Non-pigmented ciliary epithelial cell (primary cell): ENCODE measurements around the gene ADGRL3.
A peak's percentile ranks its signal among the peaks of the same experiment; 100 is the strongest.

Experiments
- DNase-seq: peaks from one replicate; pipeline ENCODE4 v3.0.0-alpha.2; 2010; ENCODE audit warnings: low read depth

The ADGRL3 gene

DNA sequence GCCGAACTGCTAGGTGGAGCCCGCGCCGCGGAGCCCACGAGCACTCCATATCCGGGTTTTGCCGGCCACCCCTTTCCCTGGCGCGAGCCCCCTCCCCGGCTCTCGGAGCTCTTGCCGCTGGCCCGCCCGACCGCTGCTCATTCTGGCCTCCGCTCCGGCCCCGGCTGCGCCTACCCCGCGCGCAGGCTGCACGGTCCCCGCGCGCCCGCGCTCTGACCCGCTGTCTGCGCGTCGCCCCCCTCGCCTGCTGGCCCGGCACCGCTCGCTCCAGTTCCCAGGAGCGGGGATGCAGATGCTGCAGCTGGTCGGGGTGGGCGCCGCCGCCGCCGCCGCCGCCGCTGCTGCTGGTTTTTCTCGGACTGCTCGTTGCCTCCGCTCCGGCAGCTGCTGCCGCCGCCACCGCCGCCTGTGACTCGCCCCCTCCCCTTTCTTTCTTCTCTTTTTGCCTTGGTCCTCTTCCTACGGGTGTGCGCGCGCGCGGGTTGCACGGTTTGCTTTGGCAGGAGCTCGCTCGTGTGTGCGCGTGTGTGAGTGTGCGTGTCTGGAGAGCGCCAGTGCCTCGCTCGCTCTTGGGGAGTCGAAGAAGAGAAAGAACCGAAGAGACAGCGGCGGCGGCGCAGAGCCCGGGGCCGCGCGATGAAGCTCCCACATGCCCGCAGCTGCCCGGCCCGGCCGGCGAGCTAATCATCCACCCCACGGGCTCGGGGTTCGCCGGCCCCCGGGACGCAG, at the start of gene ADGRL3:
ADGRL3 (plus strand) TSS at position 140 of the 729 bp plus-strand sequence.
- no peak for DNase-seq

DNA sequence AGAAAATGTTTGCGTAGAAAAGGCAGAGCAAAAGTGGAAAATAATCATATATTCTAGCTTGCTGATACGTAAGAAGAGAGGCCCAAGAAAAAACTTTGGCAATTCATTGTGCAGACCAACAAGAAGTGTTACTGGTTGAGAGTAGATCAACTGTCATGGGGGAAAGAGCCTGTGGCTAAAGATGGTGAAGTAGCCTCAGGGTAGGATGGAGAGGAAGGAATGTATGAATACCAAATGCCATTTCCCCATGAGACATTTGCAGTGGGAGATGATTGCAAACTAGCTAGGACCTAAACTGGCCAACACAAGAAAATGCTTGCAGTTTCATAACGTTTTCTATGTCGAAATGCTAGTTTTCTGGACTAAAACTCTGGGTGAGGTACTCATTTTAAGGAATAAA, 47.7 kb upstream of the ADGRL3 start:
- no peak for DNase-seq

DNA sequence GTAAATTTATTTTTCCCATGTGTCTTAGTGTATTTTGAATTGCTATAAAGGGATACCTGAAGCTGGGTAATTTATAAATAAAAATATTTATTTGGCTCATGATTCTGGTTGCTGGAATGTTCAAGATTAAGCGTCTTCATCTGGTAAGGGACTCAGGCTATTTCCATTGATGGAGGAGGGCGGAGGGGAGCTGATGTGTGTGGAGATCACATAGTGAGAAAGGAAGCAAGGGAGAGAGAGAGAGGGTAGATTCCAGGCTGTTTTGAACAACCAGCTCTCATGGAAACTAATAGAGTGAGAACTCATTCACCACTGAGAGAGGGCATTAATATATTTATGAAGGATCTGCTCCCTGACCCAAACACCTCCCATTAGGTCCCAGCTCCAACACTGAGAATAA, 39.6 kb upstream of the ADGRL3 start:
- no peak for DNase-seq

DNA sequence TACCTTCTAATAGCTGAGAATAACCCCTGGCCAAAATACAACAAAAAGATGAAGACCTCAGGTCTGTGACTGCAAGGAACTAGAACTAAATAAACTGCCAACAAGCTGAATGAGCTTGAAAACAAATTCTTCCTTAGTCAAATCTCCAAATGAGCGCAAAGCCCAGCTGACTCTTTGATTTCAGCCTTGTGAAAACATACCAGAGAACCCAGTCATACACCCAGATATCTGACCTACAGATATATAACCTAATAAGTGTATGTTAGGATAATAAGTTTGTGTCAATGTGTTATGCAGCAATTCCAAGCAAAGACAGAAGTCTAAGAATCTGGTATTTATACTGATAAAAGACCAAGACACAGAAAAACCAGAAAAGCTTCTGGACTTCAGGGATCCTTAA, 38.0 kb upstream of the ADGRL3 start:
- DNase-seq: peak; percentile 23

DNA sequence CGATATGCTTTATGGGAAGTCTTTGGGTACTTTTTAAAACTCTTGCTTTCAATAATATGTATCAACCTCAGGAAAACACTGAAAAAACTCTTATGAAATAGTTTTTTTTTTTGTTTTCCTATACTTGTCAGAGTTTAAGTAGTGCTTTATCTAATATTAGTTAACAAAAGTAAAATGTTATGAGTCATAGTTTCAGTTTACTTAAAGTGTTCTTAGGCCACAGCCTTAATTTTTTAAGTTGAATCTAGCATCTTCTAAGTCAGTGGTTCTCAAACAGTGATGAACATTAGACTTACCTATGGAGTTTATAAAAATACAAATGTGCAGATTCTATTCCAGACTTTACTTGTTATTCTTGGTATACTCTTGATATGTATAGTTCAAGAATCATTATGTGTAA, 26.3 kb upstream of the ADGRL3 start:
- DNase-seq: no peak

DNA sequence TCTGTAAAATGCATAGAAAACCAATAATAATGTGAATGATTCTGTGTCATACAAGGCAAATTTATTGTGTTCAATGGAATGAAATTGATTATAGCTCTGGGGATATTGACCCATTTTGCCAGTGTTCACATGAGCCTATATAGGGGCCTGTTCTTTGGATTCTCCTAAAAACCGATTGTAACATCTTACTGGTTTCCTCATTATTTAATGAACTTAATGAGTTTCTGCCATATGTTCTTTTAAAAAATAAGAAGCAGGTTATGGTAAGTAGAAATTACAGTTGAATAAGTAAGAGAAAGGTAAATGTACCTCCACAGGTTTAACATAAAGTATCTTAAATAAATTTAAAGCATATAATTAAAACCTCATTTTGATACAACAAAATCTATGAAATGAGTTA, 24.6 kb upstream of the ADGRL3 start:
- no peak for DNase-seq

DNA sequence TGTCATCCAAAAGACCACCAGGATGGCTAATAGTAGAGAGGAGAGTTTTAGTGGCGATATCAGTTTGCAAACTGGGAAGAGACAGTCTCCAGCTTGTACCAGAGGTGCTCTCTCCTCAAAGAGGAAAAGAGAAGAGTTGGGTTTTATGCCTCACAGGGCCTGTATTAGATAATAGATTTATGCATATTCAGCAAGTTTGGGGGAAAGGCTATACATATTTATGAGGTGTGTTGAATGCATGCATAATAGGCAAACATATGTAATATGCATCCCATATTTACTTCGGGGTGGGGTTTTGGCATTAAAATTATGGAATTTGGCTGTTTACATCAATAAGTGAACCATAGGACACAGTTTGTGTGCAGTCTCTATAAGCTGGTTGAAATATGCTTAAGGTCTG, 22.8 kb upstream of the ADGRL3 start:
- no peak for DNase-seq

DNA sequence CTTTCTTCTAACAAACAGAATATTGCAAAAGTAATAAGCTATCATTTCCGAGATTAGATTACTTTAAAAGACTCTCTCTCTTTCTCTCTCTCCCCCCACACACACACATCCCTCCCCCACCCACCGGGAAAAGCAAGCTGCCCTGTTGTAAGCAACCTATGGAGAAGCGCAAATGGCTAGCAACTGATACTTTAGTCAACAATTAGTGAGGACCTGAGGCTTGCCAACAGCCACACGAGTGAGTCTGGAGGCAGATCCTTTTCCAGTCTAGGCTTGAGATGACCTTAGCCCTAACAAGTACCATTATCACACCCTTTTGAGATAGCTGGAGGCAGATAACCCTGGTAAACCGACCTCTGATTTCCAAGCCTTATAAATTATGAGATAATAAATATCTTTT, 19.7 kb upstream of the ADGRL3 start:
- no peak for DNase-seq

DNA sequence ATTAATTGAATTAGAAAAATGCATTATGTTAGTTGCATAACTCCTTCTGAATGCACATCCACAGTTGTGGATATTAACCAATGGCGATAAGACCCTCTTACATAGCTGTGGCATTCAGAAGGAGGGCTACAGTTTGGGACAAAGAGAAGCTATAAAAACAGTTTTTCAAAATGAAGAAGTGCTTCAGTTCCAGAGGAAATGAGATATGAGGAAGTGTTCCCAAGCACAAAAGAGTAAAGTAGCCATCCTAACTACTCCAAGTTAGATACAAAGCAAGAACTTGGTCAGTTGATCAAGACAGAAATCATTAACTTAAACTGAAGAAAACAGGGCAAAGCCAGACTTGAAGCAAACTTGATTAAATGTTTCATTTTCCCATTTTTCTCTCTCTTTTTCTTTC, 17.2 kb upstream of the ADGRL3 start:
- no peak for DNase-seq

DNA sequence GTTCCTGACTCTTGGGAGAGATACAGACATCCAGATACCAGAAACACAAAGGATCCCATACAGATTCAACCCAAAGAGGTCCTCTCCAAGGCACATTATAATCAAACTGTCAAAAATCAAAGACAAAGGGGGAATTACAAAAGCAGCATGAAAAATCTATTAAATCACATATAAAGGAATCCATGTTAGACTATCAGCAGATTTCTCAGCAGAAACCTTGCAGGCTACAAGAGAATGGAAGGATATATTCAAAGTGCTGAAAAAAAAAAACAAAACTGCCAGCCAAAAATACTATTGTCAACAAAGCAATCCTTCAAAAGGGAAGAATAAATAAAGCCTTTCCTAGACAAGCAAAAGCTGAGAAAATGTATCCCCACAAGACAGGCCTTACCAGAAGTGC, 14.8 kb upstream of the ADGRL3 start:
- DNase-seq: no peak

DNA sequence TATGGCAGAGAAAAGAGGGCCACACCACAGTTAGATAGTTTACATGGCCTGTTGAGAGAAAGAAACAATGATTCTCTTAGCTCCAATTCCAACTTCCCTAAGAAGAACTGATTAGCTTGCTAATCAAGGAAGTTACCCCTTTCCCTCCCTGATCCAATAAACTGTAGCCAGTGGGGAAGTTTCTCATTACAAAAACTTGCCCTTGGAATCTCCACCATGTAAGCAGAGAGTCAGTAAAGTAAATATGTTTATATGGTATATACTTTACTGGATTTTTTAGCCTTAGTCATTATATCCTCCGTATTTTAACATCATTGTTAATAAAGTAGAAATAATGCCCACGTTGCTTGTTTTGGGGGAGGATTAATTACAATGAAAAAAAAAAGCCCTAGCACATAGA, 7.7 kb upstream of the ADGRL3 start:
- no peak for DNase-seq

DNA sequence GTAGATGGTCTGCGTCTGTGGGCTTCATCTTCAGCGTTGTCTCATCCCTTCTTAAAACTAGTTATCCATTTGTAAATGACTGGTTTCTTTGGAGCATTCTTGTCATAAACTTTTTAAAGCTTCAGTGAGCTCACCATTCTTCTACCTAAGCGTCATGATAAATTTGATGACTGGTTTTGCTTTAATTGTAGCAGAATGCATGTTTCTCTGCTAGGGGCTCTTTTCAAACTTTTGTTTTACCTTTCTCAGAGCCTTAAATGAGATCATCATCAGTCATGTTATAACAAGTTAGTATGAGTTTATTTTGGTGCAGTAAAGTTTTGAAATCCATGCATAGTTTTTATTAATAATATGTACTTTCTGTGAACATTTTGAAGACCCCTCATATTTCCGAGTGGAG, 6.3 kb upstream of the ADGRL3 start:
- no peak for DNase-seq

DNA sequence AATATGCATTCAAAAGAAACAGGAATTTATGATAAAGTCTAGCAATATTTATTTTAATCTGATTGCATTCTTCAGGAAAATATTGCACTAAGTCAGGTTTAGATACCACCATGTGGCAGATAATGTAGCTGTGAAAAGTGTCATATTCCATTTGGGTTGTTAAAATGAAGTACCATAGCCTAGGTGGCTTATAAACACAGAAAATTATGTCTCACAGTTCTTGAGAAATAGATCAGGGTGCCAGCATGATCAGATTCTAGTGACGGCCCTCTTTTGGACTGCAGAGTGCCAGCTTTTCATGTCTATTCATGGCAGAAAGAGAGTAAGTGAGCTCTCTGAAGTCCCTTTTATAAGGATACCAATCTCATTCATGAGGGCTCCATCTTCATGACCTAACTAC, 5.6 kb upstream of the ADGRL3 start:
- no peak for DNase-seq

DNA sequence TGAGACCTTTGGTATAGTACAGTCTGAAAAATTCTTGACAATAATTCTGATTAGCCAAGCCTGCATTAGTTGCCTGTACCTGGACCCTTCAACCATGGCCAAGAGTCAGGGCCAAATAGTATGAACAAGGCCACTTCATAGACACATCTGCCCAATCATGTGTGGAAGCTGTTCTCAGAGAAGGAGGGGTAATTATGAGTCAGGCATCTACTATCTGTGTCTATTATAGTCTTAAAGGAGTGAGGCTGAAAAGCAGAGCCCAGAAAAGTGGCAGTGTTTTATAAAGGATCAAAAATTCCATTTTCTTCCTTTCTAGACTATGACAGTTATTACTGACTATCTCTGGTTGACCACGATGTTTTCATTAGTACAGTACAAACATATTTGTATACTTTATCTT, 5.0 kb upstream of the ADGRL3 start:
- DNase-seq: no peak

DNA sequence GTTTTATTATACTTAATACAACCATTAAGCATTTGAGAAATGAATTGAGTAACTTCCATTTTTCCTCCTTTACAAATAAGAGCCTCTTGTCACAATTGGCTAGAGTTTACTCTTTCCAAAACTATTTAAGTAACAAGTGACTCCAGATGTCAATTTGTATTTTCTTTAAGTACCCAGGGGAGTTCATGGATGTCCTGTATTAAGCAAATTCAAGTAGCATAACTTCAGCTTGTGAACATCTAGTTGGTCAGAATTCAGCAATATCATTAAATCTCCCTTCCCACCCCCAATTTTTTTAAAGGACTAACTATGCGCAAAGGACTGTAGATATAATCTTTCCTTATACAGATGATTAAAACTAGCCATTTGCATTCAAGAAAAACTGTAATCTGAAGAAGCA, 1.4 kb upstream of the ADGRL3 start:
- DNase-seq: no peak

DNA sequence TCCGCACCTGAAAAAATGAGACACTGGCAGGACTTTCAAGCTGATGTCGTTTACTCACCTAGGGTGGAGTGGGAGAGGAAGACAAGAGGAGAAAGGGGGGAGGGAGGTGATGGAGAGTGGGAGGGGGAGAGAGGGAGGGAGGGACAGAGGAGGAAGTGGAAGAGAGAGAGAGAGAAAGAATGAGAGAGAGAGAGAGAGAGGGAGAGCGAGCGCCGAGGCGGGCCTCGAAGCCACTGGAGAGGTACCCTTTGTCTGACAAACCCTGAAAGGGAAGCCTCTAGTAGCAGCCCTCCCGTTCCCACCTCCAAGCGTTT, 296 bp upstream of the ADGRL3 start:
- no peak for DNase-seq

DNA sequence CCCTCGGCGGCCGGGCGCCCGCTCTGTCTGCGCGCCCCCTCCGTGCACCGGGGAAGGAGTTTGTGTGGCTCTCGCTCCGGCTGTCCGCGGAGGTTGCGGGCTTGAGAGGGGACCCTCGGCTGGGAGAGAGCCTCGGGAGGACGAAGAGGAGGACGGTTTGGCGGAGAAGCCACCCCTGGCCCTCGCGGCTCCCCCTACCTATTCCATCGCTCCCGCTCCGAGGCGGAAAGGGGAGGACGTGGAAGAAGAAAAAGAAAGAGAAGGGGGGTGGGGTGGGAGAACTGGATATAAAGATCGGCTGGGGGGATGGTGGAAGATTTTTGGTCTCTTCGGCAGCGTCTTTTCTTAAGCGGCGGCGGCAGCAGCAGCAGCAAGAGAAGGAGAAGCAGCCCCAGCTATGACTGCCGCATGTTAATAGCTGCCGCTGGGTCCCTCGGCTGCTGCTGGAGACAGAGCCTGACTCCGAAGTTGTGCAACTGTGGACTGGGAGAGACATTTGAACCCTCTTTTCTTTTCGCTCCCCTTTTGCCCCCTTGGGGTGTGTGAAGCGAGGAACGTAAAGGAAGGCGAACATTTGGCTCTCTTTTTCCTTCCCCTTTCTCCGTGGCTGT, 895 bp downstream of the ADGRL3 start:
- no peak for DNase-seq

DNA sequence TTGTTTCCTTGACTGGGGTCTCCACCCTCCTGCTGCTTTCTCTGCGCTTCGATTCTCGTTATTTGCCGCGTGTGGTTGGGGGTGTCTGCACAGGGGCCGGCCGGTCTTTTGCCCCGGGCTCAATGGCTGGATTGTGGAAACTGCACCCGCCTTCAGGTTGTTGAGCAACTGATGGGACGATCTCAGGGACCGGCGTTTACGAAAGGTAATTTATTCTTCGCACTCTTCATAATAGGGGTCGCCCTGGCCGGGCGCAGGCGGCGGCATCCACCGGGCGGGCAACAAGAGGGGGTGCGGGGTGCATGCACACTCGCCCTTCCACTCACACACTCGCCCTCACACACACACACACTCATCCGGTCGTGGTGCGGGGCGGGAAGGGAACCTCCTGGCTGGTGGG, 1.4 kb downstream of the ADGRL3 start:
- DNase-seq: no peak

DNA sequence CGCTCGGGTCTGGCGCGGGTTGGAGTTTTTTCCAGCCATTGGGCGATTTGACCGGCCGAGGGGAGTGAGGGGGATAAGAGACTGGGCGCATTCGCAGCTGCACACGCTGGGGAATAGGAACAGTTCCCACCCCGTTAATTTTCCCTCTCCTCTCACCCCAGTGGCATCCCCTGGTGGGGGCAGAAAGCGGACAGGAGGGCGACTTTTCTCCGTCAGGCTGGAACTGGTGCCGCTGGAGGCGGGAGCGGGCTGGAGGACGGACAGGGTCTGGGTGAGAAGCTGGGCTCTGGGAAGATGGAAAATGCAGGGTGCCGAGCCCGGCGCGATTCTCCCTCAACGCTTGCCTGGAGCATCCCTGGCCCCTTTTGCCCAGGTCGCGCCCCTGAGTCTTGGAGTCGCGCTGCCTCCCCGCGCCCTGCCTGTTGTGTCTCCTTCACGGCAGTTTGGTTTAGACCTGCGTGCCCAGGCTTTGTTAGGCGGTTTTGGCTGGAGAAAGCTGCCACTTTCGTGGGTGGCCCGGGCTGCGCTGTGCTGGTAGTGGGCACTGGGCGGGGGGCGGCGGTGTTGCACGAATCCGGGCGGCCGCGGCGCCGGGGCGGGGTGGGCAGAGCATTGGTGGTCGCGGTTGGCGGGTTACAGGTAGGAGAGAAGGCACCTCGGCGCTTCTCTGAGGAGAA, 2.0 kb downstream of the ADGRL3 start:
- no peak for DNase-seq

DNA sequence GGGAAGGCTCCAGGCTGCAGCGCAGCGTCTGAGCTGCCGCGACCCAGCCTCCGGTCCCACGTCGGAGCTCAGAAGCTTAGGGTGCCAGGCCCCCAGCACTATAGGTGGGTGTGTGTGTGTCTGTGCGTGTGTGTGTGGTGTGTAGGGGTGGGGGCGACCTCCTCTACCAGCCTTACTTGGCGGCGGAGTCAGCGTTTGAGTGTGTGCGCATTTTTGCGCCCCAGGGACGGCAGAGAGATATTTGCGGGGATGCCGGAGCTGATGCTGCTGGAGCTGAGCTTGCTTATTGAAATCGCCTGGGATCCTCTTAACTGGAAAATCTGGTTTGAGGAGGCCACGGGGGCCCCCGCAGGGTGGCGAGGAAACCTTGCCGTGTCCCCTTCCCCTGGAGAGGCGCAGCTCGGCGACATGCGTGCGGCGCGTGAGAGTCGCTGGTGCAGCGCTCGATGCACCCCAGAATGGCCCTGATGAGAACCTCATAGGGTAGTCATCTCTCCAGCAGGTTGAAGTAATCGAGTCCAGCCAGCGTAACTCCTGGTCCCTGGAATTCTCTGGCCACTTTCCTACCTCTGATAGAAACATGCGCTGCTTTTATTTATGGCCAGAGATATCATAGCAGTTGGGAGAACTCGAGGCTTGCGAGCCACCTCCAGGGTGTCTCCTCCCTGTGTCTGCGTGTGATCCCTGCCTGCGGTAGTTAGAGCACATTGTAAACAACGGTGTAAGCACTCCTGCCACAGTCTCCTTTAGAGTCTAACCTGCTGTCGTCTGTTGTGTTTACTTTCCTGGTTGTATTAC, 2.7 kb downstream of the ADGRL3 start:
- no peak for DNase-seq

DNA sequence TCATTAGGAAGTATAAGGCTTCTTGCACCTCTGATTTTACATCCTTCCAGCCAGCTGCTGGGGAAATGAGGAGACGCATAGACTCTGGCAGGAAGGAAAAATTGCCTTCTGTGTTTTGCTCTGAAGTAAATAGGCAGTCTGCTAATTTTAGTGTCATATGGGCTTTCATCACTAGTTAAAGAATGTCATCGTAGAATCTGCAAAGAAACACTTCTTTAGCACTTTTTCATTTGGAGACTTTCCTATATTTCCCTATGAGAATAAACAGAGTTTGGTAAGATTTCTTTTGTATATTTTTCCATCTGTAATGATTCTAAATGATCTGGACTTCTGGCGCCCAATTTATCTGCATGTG, 3.3 kb downstream of the ADGRL3 start:
- DNase-seq: no peak

DNA sequence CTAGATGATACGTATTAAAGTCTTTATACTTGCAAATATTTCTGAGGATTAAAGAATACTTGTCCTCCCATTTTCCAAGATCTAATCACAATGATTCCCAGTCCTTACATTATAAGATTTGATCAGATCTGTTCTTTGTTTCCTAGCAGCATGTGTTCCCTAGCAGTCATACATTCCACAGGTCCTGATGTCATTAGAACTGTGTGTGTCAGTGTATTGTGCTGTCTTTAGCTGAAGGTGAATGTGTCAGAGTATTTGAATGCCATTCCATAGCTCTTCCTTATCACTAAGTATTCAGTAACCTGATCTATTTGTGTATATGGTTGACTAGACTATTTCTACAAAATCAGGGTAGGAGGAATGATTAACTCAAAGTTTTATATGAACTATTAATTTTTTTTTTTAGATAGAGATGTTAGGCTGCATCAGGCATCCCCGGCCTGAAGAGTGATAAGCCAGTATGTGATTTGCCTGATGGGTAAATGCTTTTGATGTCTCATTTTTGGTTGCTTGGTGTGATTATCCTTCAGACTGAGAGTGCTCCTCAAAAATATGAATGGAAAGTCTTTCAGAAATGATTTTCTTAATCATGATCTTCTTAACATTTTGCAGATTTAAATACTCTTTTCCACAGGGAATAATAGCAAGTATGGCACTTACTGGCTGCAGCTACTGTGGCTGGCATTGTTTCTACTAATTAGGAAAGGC, 4.4 kb downstream of the ADGRL3 start:
- peak; percentile 82 for DNase-seq
